Fibroblast of upper back skin (primary cell): ENCODE measurements around the gene SPSB1.

Experiments used
- DNase-seq: peaks from one replicate; pipeline ENCODE4 v3.0.0-alpha.2; 2013

Gene SPSB1

DNA sequence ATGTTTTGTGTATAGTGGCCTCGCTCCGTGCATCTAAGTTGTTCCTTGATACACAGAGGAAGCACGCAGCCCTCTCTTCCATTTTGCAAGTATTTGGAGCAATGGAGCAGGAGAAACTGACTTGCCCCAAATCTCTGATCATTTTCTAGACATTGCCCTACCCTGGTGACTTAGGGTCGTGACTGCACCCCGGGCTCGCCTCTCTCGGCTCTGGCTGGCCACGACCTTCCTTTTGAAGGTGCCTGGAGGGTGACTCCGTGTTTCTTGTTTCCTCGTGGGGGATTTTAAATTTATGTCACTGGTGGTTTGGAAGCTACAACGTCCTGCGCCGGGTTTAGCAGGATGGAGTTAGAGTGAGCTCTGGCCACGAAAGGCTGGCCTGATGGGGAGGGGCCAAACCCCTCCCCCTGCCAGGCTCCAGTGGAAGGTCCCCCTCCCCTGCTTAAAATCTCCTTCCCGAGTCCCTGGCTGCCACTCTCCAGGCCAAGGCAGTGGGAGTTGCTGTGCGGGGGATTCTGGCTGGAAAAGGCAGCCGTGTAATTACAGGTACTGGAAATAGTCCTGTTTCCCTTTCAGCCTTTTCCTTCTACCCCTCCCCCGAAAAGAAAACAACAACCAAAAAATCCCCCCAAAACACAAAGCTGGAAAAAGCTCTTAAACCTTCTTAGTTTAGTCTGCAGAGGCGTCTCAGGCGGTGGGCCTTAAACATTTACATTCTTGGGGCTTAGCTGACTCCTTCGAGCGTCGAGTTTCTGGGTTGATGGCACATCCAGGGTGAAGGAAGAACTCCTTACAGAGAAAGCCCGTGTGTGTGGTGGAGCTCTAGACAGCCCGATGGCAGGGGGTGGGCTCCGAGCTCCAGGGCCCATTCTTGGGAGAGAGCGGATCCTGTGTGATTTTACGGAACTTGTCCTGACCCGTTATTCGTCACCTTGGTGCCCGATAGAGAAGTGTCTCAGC lies 28.1 kb downstream of the SPSB1 start:
- DNase-seq = peak; percentile 23

GRCh38 chr1:9321480-9321849 lies 28.8 kb downstream of the SPSB1 start:
- peak; percentile 64 for DNase-seq

GRCh38 chr1:9321986-9322660 lies 29.4 kb downstream of the SPSB1 start:
- DNase-seq = no peak

DNA sequence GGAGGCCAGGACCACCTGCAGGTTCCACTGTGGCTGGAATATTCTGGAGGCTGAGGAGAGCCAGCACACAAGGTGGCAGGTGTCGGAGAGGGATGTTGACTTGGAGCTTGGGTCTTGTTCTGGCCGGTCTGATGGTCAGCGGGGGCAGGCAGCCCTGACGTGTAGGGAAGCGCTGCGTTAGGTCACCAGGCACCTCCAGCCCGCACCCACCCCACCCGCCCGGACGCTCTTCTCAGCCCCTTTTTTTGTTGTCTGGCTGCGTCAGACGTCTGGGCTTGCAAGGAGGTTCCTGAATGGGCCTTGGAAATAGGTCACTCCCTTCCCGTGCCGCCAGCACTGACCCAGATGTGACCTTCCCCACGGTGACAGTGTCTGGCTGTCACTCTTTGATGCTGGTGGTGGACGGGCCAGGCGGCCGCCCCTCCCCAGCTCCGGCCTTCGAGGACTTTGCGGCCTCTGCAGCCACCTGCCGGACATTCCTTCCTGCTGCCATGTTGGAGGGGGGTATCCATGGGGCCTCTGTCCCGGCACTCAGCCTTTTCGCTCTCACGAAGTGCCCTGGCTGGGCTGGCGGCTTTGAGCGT lies 30.1 kb downstream of the SPSB1 start:
- no peak for DNase-seq

GRCh38 chr1:9324246-9325096 lies 31.8 kb downstream of the SPSB1 start:
- DNase-seq = no peak

- peak; percentile 82 for DNase-seq
Observed at GRCh38 chr1:9326596-9326995, 33.9 kb downstream of the SPSB1 start.

GRCh38 chr1:9328201-9328600 lies 35.5 kb downstream of the SPSB1 start:
- no peak for DNase-seq

GRCh38 chr1:9328715-9329114 lies 36.0 kb downstream of the SPSB1 start:
- DNase-seq = no peak

DNA sequence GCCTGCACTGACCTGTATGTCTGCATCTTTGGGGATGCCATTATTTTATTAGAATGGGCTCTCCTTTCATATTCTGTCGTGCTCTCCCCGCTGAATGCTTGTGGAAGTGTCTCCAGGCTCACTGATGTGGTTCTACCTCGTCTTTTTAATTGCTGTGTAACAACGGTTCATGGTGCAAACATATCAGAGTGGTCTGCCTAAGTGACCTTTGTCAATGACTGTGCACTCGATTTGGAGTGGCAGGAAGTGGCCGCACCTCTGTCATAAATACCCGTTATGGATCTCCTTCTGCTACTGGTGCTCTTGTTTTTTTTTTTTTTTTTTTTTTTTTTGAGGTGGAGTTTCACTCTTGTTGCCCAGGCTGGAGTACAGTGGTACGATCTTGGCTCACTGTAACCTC lies 38.3 kb downstream of the SPSB1 start:
- no peak for DNase-seq

DNA sequence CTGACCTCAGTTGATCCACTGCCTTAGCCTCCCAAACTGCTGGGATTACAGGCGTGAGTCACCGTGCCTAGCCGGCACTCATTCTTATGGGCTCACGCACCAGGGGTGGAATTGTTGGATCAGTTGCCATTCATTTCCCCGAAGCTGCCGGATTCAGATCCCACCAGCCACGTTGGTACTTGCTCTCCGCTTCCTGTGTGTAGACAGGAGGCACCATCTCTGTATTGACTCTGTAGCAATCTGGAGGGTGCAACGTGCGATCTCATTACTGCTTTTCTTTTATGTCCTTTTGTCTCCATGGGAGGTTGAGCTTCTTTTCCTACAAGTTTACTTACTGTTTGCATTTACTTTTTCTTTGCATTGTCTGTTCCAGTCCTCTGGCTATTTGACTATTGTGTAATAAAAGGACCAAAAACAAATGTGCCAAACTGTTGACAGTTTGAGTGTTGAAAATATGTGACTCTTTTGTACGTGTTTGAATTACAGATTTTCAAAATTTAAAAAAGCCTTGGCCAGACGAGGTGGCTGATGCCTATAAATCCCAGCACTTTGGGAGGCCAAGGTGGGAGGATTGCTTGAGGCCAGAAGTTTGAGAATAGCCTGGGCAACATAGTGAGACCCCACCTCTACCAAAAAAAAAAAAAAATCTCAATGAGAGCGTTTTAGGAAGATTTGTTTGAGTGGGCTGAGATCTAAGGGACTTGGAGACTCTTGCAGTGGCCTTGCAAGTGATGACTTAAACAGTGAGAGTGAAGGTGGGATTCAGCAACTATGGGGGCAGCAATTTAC lies 39.1 kb downstream of the SPSB1 start:
- no peak for DNase-seq

DNA sequence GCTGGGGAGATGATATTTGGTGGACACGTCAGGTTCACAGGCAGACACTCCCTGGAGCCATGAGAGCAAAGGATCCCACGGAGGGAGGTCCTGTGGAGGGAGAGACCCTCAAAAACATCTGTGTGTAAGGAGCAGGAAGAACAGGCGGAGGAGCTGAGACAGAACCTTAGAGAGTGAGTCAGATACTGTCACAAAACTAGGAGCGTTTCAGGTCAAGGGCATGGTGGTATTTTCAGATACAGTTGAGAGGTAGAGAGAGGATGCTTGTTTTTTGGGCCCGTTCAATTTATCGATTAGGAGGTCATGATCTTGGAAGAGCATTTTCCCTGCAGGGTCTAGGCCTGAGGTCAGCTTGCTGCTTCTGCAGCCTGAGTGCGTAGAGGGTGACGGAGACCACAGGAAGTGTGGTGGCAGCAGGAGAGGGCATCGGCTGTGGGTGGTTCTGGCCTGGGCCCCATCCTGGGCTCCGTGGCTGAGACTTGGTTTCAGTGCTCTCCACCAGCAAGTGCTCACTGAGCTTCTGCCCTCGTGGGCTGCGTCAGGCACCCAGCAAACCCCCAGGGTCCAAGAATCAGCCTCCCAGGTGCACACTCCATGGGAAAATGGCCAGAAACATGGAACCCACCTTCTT lies 39.9 kb downstream of the SPSB1 start:
- no peak for DNase-seq

DNA sequence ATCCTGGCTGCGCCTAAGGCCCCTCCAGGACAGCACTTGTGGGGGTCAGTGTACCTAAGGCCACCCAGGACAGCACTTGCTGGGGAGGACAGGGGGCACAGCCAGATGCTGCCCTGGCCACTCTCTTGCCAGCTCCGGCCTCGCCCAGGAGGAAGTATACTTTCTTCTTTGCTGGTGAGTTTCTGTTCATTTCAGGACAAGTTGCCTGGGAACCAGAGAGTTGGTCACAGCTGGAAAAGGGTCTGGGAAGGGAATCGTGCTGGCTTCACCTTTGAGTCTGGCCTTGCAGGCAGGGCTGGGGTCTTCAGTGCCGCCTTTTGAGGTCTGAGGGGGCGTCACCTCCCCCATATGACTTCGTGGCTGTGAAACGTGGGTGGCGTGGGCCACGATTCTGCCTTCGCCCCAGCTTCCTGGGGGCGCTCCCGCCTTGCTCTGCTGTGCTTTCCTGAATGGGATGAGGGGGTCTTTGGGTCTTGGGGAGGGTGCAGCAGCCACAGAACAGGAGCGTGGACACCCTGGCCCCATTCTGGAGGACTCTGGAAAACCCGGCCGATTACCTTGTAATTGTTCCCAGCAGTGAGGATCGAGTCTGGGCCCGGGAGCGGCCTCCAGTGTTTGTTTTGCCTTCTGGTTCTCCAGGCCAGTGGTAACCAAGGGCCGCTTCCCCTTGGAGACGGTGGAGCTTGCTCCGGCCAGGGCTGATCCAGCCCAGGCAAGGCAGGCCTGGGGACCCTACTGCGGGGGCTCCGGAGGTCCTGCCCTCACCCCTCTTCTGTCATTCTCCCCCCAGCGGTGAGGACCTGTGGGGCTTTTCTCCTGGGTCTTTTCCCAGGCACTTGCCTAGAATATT lies 45.9 kb downstream of the SPSB1 start:
- DNase-seq = no peak

DNA sequence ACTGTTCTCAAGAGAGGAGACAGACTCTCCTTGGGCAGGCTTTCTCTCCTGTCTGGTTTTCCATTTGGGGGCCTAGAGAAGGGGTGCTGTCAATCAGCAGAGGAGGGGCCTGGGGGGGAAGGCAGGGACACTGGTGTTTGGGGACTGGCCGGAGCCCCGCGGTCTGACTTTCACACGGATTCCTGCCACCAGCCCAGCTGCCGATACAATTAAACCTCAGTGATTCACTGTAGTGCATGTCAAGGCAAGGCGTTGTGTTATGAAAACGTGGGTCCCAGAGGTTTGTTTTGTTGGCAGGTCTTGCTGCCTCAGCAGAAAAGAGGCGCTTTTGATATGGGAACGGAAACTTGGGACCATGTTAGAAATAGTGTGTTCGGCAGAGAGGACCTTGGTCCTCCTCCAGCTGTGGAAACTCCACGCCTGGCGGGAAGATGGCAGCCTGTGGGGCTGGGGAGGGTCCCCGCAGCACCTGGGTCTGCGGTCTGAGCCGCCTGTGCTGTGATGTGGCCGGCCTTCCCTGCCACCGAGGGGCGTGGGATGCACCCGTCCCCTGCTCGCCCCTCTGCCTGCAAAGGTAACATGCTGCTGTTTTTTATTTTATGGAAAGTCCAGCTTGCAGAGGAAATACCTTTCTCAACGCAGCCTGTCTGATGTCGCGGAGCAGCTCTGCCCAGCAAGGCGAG lies 47.6 kb downstream of the SPSB1 start:
- peak; percentile 22 for DNase-seq

DNA sequence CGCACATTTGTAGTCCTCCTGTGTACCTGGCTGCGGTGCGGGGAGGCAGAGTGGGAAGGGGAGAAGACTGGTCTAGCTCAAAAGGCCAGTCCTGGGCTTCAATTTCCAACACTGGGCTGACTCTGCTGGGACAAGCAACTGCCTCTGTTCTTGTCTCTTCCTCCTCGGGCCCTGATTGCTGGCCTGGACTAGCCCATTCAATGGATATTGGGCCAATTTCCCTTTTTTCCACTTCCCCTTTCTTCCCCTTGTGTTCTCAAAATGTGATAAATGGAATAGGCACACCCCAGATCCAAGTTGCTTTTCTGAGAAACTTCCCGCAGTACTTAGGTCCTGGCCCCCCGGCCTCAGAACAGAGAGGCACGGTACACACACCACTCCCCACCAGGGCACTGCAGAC lies 48.2 kb downstream of the SPSB1 start:
- DNase-seq = no peak

GRCh38 chr1:9341301-9341845 lies 48.7 kb downstream of the SPSB1 start:
- no peak for DNase-seq

GRCh38 chr1:9343269-9343668 lies 50.6 kb downstream of the SPSB1 start:
- DNase-seq = no peak

DNA sequence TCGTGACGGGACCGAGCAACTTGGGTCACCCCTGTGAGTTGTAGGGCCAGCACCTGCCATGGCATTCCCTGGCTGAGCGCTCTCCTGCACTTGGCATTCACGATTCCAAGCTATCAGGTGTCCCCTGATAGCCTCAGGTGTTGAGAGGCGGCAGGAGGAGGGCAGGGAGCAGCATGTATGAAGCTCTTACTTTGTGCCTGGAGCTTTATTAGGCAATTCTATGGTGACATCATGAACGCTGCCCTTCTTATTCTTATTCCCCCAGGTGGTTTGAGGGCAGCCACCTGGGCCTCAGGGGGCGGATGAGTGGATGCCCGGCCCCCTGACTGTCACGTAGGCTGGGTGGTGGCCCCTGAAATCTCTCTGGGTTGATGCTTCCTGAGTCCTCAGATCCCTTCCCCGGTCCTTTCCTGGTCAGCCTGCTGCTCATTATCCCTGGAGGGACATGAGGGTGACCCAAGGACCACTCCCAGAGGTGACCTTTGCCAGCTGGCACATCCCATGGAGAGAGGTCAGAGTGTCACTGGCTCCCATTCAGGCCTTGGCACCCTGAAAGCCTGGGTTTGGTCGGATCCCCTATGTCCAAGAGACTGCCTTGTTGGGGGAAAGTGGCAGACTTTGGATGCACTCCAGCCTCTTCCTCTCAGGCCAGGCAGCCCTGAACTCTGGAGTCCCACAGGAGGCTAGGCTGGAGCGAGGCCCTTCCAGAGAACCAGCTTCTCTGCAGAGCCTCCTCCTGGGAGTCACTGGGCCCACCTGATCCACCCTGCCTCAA lies 51.9 kb downstream of the SPSB1 start:
- DNase-seq = no peak

DNA sequence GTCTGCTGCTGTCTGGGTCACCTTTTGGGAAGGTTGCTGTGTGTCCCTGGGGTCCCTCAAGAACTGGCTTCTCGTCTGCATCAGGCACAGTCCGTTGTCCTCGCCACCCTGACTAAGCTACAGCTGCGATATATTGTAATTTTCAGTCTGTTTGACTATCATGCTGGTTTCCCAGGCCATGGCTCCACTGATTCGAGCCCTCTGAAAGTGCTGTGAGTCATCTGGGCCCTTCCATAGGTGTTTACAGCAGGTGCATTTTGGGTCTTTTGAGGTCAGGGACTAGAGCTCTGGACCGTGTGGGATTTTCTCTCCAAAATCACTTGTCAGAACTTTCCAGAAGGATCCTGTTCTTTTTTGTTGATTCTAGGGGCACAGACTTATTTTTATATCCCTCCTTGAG lies 52.8 kb downstream of the SPSB1 start:
- DNase-seq = no peak

GRCh38 chr1:9345922-9346321 lies 53.2 kb downstream of the SPSB1 start:
- no peak for DNase-seq
